Glomerular endothelial cell (primary cell): ENCODE measurements around the gene SGIP1. TPM values are rescaled to one million over a fixed set of nuclear protein-coding genes. Genes with fewer than 3 reads are reported as not detected.
"Not testable (repeated sequence)": the region's sequence is repeated elsewhere in the genome, so short reads cannot be mapped to it uniquely, and the experiment has no call there.

Experiments used
- DNase-seq: peaks from one replicate; pipeline ENCODE4 v3.0.0-alpha.2; 2011; ENCODE audit warnings: low read depth, low spot score; ENCODE audit errors: extremely low read depth
- total RNA-seq: library from RNA; depleted of rRNA; stranded (reverse); fragments of >200 nt; gene quantifications from 2 replicates; pipeline ENCODE4 v1.2.3, GENCODE V29; 2015

SGIP1 gene
- total RNA-seq, 1 donor from 2014 or later: 39.5 TPM

GRCh38 chr1:66725885-66726665 is 192.1 kb downstream of the SGIP1 start:
- DNase-seq: peak; percentile 55

GRCh38 chr1:66728021-66728420 is 194.1 kb downstream of the SGIP1 start:
- no peak for DNase-seq

- not testable (repeated sequence) for DNase-seq
Measured at GRCh38 chr1:66728716-66729115, 194.8 kb downstream of the SGIP1 start.

GRCh38 chr1:66729119-66729518 is 195.2 kb downstream of the SGIP1 start:
- DNase-seq: peak; percentile 90

- no peak for DNase-seq
Measured at GRCh38 chr1:66729523-66729922, 195.6 kb downstream of the SGIP1 start.

DNA sequence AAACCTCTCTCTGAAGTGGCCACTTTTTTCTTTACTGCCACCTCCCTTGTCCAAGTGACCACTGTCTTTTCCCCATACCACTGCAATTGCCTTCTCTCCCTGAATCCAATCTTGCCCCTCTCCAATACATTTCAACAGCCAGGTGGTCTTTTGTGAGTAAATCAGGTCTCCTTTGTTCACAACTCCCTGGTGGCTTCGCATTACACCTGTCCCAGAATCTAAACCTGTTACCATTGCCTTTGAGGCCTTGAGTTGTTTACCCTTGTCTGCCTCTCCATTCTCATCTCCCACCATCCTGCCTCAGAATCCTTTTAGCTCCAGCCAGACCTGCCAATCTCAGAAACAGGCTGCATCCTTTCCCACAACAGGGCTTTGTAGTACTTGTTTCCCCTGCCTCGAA is 196.5 kb downstream of the SGIP1 start:
- DNase-seq: no peak

- DNase-seq: no peak
Measured at GRCh38 chr1:66731170-66731865, 197.4 kb downstream of the SGIP1 start.

DNA sequence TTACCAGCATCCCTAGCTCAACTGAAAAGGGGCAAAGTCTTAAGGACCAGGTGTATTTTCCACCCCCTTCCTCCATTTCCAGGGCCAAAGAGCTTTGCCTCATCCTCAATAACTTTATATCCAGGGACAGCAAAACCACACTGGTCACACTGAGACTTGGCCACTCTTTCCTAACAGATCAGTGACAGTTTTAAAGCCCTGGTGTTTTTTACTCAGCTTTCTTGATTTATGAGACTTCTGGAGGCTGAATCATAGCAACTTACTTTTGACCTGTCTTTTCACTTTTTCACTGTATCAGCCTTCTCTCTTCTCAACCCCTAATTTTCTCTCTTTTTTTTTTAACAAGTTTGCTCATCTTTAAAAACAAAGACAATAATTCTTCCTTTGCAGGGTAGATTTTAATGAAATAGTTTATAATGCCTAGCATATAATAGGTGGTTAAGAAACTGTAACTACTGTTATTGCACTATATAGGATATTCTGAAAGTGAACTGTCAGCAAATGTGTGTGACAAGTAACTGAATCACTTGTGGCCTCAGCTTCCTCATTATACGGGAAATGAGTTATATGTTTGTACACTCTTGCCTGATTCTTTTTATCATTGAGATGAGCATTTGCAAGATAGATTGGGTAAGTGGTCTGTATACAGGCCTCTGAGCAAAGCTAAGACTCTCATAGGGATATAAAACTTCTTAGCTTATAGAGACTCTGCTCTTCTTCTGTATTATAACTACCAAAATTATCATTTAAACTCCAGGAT is 198.6 kb downstream of the SGIP1 start:
- DNase-seq: no peak

DNA sequence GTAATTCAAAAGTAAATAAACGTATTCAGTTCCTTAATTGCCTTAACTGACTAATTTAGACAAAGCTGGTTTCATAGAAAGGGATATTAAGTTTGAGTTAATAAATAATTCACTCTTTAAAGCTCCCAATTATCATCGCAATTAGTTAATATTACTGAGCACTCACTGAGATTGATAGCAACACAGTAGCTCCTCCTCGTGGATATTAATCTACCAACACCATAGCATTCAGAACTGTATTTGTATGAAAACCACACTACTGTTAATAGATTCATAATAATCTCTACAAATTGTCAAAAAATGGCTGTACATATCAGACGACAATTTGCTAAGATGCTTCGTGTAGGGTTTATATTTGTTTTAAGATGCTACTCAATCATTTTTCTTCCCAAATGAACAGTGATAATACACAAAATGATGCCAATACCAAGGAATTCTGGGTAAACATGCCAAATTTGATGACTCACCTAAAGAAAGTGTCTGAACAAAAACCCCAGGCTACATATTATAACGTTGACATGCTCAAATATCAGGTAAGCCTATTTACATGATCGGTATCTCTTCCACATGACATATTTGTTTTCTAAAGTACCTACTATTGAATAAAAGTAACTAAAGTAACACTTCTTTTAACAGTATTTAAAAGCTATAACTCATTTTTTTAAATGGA is 199.5 kb downstream of the SGIP1 start:
- no peak for DNase-seq

GRCh38 chr1:66734531-66734930 is 200.6 kb downstream of the SGIP1 start:
- DNase-seq: not testable (repeated sequence)

DNA sequence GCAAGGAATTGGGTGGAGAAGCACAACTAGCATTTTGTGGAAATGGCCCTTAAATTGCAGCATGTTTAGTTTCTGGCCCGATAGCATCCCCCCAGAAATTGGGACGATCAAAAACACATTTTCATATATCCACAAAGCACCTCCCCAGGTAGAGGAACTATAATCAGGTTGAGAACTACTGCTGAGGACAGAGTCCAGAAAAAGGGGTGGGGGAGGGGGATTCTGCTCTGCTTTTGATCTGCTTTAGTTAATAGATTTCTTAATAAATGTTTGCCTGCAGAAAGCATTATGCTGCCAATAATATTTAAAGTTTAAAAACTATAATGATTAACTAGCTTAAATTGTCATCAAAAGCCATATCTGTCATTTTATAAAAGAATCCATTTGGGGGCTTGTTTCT is 203.9 kb downstream of the SGIP1 start:
- DNase-seq: no peak

DNA sequence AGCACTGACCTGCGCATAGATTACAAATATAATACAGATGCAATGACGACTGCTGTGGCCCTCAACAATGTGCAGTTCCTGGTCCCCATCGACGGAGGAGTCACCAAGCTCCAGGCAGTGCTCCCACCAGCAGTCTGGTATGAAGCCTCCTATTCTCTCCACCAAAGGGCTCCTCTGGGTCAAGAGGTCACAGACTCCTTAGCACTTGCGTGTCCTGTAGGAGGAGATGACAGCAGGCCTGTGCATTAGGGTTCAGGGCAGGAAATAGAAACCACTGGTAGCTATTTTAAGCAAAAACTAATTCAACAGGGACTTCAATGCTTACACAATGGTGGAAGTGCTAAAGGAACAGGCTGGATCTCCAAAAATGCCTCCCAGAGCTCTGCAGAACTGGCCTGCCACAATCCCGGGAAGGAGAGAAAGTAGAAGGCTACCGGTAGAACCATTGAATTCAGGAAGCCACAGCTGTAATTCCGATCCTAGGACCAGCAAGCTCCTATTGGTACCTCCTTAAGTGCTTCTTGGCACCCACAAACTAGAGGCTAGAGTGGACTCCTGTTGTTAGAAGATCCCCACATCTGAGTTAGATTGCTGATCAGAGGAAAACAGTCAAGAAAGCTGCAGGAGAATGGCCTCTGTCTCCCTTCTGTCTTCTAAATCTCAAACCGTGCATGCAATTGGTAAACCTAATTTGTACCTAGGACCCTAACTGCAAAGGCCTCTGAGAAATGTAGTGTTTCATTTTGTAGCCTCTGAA is 205.6 kb downstream of the SGIP1 start:
- no peak for DNase-seq

GRCh38 chr1:66745451-66745850 is 211.5 kb downstream of the SGIP1 start:
- DNase-seq: no peak

- DNase-seq: no peak
Measured at GRCh38 chr1:66747501-66747900, 213.5 kb downstream of the SGIP1 start.

DNA sequence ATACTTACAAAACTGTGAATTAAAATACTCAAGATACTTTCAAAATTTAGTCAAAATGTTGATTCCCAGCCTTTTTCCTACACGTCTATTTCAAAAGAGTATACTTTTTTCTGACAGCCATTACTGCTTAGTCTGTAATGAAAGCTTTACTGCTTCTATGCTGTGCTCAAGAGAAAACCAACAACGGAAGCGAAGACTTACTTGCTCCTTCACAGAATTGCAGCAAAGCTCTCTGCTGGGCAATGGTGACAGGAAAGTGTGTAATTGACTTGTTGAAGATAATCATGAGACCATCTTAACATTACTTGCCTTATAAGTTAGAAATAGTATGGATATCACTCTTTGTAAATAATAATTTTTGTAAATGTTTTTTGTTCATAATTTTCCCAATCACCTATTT is 216.6 kb downstream of the SGIP1 start:
- DNase-seq: no peak

GRCh38 chr1:66751160-66751559 is 217.2 kb downstream of the SGIP1 start:
- no peak for DNase-seq

- peak; percentile 34 for DNase-seq
Measured at GRCh38 chr1:66752000-66752592, 218.1 kb downstream of the SGIP1 start, which contains the start of gene DYNLT5. TSS of gene DYNLT5 (plus strand) at chr1:66752459. CDS start at chr1:66754659, 2,200 bp downstream.

GRCh38 chr1:66752671-66753371 is 218.9 kb downstream of the SGIP1 start:
- DNase-seq: no peak

GRCh38 chr1:66757722-66758240 is 223.8 kb downstream of the SGIP1 start:
- DNase-seq: no peak
